ENCODE results near the gene HP1BP3. TPM values are rescaled to one million over a fixed set of nuclear protein-coding genes. Genes with fewer than 3 reads are reported as not detected.
"Not testable (repeated sequence)": the region's sequence is repeated elsewhere in the genome, so short reads cannot be mapped to it uniquely, and the experiment has no call there.

The HP1BP3 gene
- total RNA-seq, 4 donors from 2014 or later, result 108 to 342 (median 206) TPM

- Histone ChIP-seq H3K9me3 (no peaks in the 10 kb centered on the region), H3K27me3 (no peaks in the 10 kb centered on the region), H3K36me3 (no peaks in the 10 kb centered on the region), H3K27ac (no peak overlapping the region), H3K4me3 (no peak overlapping the region), H3K4me1 (no peaks in the 10 kb centered on the region)
- intact Hi-C loops (cut with DNase I; ENCODE audit: low total_unique reads), result no loop called here
- DNase-seq, result peak in 1 of 2 donors; percentile 12
- TF ChIP-seq CTCF (IDR thresholded peaks at IDR 0.05) (no peak), POLR2A (IDR thresholded peaks at IDR 0.05) (no peak)
Measured at GRCh38 chr1:20720631-20721091, 66.4 kb downstream of the HP1BP3 start.

- H3K36me3 ChIP-seq, result no peaks in the 10 kb centered on the region
- peak in 1 of 2 donors; percentile 3 for DNase-seq
- no peak overlapping the region for H3K4me3 ChIP-seq
- no peak for TF ChIP-seq POLR2A (IDR thresholded peaks at IDR 0.05)
- no peak for TF ChIP-seq CTCF (IDR thresholded peaks at IDR 0.05)
- H3K4me1 ChIP-seq, result no peaks in the 10 kb centered on the region
- no peaks in the 10 kb centered on the region for H3K27me3 ChIP-seq
- no peak overlapping the region for H3K27ac ChIP-seq
- intact Hi-C loops (cut with DNase I; ENCODE audit: low total_unique reads), result no loop called here
- no peaks in the 10 kb centered on the region for H3K9me3 ChIP-seq
Measured at GRCh38 chr1:20719871-20720620, 67.1 kb downstream of the HP1BP3 start.

GRCh38 chr1:20719261-20719660 lies 67.8 kb downstream of the HP1BP3 start:
- no peak overlapping the region for H3K27ac ChIP-seq
- no peaks in the 10 kb centered on the region for H3K9me3 ChIP-seq
- no peaks in the 10 kb centered on the region for H3K36me3 ChIP-seq
- TF ChIP-seq CTCF (IDR thresholded peaks at IDR 0.05), result no peak
- no peak for TF ChIP-seq POLR2A (IDR thresholded peaks at IDR 0.05)
- H3K4me3 ChIP-seq, result no peak overlapping the region
- H3K27me3 ChIP-seq, result no peaks in the 10 kb centered on the region
- H3K4me1 ChIP-seq, result no peaks in the 10 kb centered on the region
- intact Hi-C loops (cut with DNase I; ENCODE audit: low total_unique reads), result no loop called here
- peak in 1 of 2 donors; percentile 5 for DNase-seq

- not testable (repeated sequence) for H3K27ac ChIP-seq, H3K27me3 ChIP-seq
- DNase-seq, result peak in 1 of 2 donors; percentile 18
Measured at GRCh38 chr1:20718343-20718882, 68.7 kb downstream of the HP1BP3 start.

GRCh38 chr1:20717452-20718342 lies 69.4 kb downstream of the HP1BP3 start, which contains the start of gene KIF17:
TSS of gene KIF17 (minus strand) at chr1:20718007. CDS start at chr1:20717706, 301 bp downstream.
- Histone ChIP-seq H3K27me3 (no peaks in the 10 kb centered on the region), H3K27ac (no peak within 1 kb of the TSS), H3K9me3 (no peaks in the 10 kb centered on the region), H3K4me3 (peak within 1 kb of the TSS in 1 of 2 donors; percentile 40), H3K4me1 (no peaks in the 10 kb centered on the region), H3K36me3 (no peaks in the 10 kb centered on the region)
- DNase-seq, result peak; percentile 62 to 75
- TF ChIP-seq POLR2A (IDR thresholded peaks at IDR 0.05) (no peak), CTCF (IDR thresholded peaks at IDR 0.05) (no peak)
- intact Hi-C loops (cut with DNase I; ENCODE audit: low total_unique reads), result no loop called here

More at GRCh38 chr1:20718343-20718882, 68.7 kb downstream of the HP1BP3 start:
- peak overlapping the region in 1 of 2 donors; percentile 40 for H3K4me3 ChIP-seq
- H3K36me3 ChIP-seq; H3K9me3 ChIP-seq; H3K4me1 ChIP-seq; intact Hi-C loops (cut with DNase I; ENCODE audit: low total_unique reads): not testable (repeated sequence)
